MM.1S (cell line): ENCODE measurements around the gene ZHX3.

Experiments used
- DNase-seq: peaks from one replicate; pipeline ENCODE4 v3.0.0-alpha.2; 2015
- H2AFZ ChIP-seq: fragments of 300-600 bp; sonication (generic); 2 replicates; pipeline ENCODE4 v1.6.0; 2016; ENCODE audit warnings: antibody characterized with exemption, low read length
- H3F3A ChIP-seq: fragments of 300-600 bp; sonication (generic); 2 replicates; pipeline ENCODE4 v1.6.1; 2016; ENCODE audit warnings: mild to moderate bottlenecking, antibody characterized with exemption, low read length, moderate library complexity, mixed read lengths; ENCODE audit not compliant: insufficient read depth
- H3K27ac ChIP-seq: fragments of 300-600 bp; sonication (generic); 2 replicates; pipeline ENCODE4 v1.5.1; 2016; ENCODE audit warnings: mild to moderate bottlenecking, low read length
- H3K27me3 ChIP-seq: fragments of 300-600 bp; sonication (generic); replicated peaks from 2 replicates; pipeline ENCODE4 v1.6.0; 2016; ENCODE audit warnings: low read length; ENCODE audit not compliant: insufficient read depth
- H3K36me3 ChIP-seq: fragments of 300-600 bp; sonication (generic); replicated peaks from 2 replicates; pipeline ENCODE4 v1.6.1; 2016; ENCODE audit warnings: mild to moderate bottlenecking, low read length, mixed read lengths; ENCODE audit not compliant: insufficient read depth
- H3K4me1 ChIP-seq: fragments of 300-600 bp; sonication (generic); 2 replicates; pipeline ENCODE4 v1.6.1; 2016; ENCODE audit warnings: low read length, mixed read lengths
- H3K4me2 ChIP-seq: fragments of 300-600 bp; sonication (generic); 2 replicates; pipeline ENCODE4 v1.6.0; 2016; ENCODE audit warnings: low read depth, low read length
- H3K4me3 ChIP-seq: fragments of 300-600 bp; sonication (generic); 2 replicates; pipeline ENCODE4 v1.5.1; 2016; ENCODE audit warnings: low read length, mixed read lengths
- H3K79me2 ChIP-seq: fragments of 300-600 bp; sonication (generic); 2 replicates; pipeline ENCODE4 v1.6.1; 2016; ENCODE audit warnings: mixed run types, low read length, mixed read lengths
- H3K9ac ChIP-seq: fragments of 300-600 bp; sonication (generic); 2 replicates; pipeline ENCODE4 v1.6.1; 2016; ENCODE audit warnings: low read length, mixed read lengths
- H3K9me2 ChIP-seq: fragments of 300-600 bp; sonication (generic); replicated peaks from 2 replicates; pipeline ENCODE4 v1.6.1; 2016; ENCODE audit warnings: mild to moderate bottlenecking, low read length, mixed read lengths; ENCODE audit not compliant: insufficient read depth
- H3K9me3 ChIP-seq: fragments of 300-600 bp; sonication (generic); replicated peaks from 2 replicates; pipeline ENCODE4 v1.6.1; 2016; ENCODE audit warnings: mild to moderate bottlenecking, low read length, mixed read lengths; ENCODE audit not compliant: insufficient read depth
- H4K20me1 ChIP-seq: fragments of 300-600 bp; sonication (generic); 2 replicates; pipeline ENCODE4 v1.6.1; 2016; ENCODE audit warnings: mild to moderate bottlenecking, low read length, moderate library complexity, mixed read lengths; ENCODE audit not compliant: insufficient read depth
- EZH2 ChIP-seq: fragments of 300-600 bp; sonication (generic); optimal IDR thresholded peaks from 2 replicates; pipeline ENCODE3; 2017; ENCODE audit warnings: low read depth, mild to moderate bottlenecking, antibody characterized with exemption, low read length, mixed read lengths
- EZH2phosphoT487 ChIP-seq: fragments of 300-600 bp; sonication (generic); IDR thresholded peaks from 2 replicates; pipeline ENCODE4 v1.6.1; 2018; ENCODE audit warnings: antibody characterized with exemption, low read length
- TF ChIP-seq, protein P1 (sequence below): fragments of 300-600 bp; sonication (generic); IDR thresholded peaks from 2 replicates; pipeline ENCODE4 v1.5.1; 2016; ENCODE audit warnings: antibody characterized with exemption, low read length, mixed read lengths

Gene ZHX3

DNA sequence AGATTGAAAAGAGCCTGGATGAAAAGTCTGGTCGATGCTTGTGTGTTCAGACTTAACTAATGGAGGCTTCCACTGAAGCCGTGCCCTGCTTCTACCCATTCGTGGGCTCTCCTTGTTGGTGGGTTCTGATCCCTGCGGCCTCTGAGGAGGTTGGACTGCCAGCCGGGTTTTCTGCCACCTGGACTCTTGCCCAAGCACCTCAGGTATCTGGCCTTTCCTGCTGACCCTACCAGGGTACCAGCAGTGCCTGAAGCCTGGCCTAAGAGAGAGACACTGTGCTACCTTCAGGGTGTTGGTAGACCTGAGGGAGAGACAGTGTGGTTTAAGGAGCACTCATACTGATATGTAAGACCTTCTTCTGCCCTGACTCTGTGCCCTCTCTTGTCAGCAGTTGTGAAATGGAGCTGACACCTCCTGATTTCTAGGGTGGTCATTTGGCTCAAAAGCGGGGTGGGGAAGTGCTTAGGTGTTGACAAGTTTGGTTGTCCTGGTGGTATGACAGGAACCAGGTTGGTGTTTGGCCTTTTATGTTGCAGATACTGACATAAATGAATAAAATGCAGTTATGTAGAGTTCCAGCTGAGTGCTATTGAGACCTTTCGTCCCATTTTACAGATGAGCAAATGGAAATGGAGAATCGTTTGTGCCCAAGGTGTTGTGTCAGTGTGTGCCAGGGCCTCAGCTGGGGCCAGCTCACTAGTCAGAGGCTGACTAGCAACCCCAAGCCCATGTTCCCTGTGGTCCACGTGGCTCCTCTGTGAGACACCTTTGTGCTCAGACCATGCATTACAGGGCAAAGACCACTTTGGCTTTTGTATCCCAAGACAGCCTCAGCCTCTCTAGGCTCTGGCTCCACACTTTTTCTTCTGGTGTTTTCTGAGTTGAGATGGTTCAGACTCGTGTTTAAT lies 177.1 kb downstream of the ZHX3 start:
- H4K20me1 ChIP-seq, result no peaks in the 10 kb centered on the region
- TF ChIP-seq EZH2phosphoT487 (no peak), EZH2 (no peak)
- TF ChIP-seq, protein P1, sequence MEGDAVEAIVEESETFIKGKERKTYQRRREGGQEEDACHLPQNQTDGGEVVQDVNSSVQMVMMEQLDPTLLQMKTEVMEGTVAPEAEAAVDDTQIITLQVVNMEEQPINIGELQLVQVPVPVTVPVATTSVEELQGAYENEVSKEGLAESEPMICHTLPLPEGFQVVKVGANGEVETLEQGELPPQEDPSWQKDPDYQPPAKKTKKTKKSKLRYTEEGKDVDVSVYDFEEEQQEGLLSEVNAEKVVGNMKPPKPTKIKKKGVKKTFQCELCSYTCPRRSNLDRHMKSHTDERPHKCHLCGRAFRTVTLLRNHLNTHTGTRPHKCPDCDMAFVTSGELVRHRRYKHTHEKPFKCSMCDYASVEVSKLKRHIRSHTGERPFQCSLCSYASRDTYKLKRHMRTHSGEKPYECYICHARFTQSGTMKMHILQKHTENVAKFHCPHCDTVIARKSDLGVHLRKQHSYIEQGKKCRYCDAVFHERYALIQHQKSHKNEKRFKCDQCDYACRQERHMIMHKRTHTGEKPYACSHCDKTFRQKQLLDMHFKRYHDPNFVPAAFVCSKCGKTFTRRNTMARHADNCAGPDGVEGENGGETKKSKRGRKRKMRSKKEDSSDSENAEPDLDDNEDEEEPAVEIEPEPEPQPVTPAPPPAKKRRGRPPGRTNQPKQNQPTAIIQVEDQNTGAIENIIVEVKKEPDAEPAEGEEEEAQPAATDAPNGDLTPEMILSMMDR, result no peak
- H3K36me3 ChIP-seq, result no peaks in the 10 kb centered on the region
- peaks cover 80% of the 10 kb centered on the region for H3K79me2 ChIP-seq
- H3K27ac ChIP-seq, result no peak overlapping the region
- H3K9me3 ChIP-seq, result no peaks in the 10 kb centered on the region
- no peak for DNase-seq
- H3K4me3 ChIP-seq, result no peak overlapping the region
- no peaks in the 10 kb centered on the region for H3K27me3 ChIP-seq
- H3F3A ChIP-seq, result 0 out of 2 replicates have a peak, but pooled peaks cover 8% of the 10 kb centered on the region
- H3K4me2 ChIP-seq, result no peak overlapping the region
- H3K9ac ChIP-seq, result no peak overlapping the region
- no peaks in the 10 kb centered on the region for H3K9me2 ChIP-seq
- H3K4me1 ChIP-seq, result peaks cover 14% of the 10 kb centered on the region; the same call in 1 of the 2 replicates
- H2AFZ ChIP-seq, result no peak overlapping the region

DNA sequence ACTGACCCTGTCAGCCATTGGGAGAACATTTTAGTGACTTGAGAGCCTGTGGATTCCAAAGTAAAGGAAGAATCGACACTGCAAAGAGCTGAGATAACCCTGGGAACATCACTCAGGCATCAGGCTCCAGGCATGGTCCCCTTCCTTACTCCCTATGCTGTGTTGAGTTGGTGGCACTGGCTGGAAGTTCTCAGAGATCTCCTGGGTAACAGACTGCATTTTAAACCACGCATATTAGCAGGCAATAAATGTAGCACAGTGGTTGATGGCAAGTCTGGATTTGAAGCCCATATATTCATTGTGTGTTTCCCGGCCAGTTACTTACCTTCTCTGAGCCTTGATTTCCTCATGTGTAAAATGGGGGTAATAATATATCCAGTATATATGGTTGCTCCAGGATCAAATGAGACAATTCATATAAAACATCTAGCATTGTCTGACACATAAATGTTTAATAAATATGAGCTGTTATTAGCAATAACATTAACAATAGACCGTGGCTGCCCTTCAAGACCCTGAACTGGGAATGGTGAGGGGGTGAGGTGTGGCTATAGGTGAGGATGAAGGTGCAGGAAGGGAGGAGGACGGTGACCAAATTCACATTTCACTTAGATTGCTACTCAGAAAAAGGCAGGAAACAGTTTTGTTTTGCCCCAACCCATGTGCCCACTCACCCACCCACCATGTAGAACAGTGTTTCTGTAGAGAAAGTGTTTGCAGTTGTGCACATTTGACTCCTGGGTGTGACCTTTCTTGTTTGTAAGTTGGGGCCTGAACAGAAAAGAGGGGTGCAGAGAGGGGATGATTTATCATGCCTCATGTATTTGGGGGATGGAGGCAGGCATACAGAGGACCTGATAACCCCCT lies 178.1 kb downstream of the ZHX3 start:
- Histone ChIP-seq H3K9me3 (no peaks in the 10 kb centered on the region), H3K27me3 (no peaks in the 10 kb centered on the region), H2AFZ (no peak overlapping the region), H3K9ac (no peak overlapping the region), H3K36me3 (no peaks in the 10 kb centered on the region), H3K9me2 (no peaks in the 10 kb centered on the region), H3K27ac (no peak overlapping the region), H3K4me2 (peak overlapping the region; percentile 94; the same call in 1 of the 2 replicates), H3K4me1 (peaks cover 14% of the 10 kb centered on the region; the same call in 1 of the 2 replicates), H3K79me2 (peaks cover 70% of the 10 kb centered on the region), H4K20me1 (no peaks in the 10 kb centered on the region), H3F3A (0 out of 2 replicates have a peak, but pooled peaks cover 8% of the 10 kb centered on the region), H3K4me3 (no peak overlapping the region; the same call in 1 of the 2 replicates)
- DNase-seq, result no peak
- no peak for TF ChIP-seq EZH2
- TF ChIP-seq, protein P1, result no peak
- TF ChIP-seq EZH2phosphoT487, result no peak

DNA sequence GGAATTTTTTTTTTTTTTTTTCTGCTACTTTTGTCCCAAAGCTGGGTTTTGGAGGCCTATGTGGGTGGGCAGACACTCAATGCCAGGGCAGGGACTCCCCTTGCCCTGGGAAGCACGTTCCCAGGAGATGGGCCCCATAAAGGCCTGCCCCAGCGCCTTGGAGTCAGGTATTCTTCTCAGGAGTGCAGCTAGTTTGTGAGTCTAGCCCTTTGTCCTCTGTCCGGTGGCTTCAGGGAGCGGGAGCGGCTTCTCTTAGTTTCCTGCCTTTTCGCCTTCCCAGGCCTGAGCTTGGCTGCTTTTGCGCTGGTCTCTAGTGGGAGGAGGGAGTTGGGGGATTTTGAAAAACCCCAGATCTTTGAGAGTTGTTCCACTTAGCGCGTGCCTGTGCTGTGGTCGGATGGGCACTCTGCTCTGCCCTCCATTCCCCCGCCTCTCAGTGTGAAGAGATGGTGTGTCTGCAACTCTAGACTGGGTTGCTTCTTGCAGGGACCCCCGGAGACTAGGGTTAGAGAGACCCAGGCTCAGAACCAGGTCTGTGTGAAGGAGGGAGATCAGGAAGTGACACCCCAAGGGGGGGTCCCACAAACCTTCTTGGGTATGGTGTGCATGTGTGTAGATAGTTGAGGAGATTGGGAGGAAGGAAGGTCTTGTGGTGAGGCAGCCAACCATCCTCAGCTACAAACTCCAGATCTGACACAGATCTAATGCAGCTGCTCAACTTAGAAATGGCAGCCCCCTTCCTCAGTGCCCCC lies 178.9 kb downstream of the ZHX3 start:
- no peak for DNase-seq
- peaks cover 14% of the 10 kb centered on the region; the same call in 1 of the 2 replicates for H3K4me1 ChIP-seq
- no peaks in the 10 kb centered on the region for H4K20me1 ChIP-seq

More for the DNA sequence above, 178.9 kb downstream of the ZHX3 start:
- H3F3A ChIP-seq, result 0 out of 2 replicates have a peak, but pooled peaks cover 8% of the 10 kb centered on the region
- peak overlapping the region; percentile 88 for H3K4me3 ChIP-seq
- TF ChIP-seq, protein P1, result no peak
- TF ChIP-seq EZH2 (no peak), EZH2phosphoT487 (no peak)
- H3K27me3 ChIP-seq, result no peaks in the 10 kb centered on the region
- H3K9me3 ChIP-seq, result no peaks in the 10 kb centered on the region
- peak overlapping the region; percentile 69; the same call in 1 of the 2 replicates for H3K9ac ChIP-seq
- no peaks in the 10 kb centered on the region for H3K36me3 ChIP-seq
- peaks cover 62% of the 10 kb centered on the region for H3K79me2 ChIP-seq
- no peak overlapping the region for H3K27ac ChIP-seq
- H3K4me2 ChIP-seq, result peak overlapping the region; percentile 94
- H3K9me2 ChIP-seq, result no peaks in the 10 kb centered on the region
- H2AFZ ChIP-seq, result no peak overlapping the region
